HG03565 (cell line): ENCODE measurements around the gene OR5M10.
"Not testable (repeated sequence)": the region's sequence is repeated elsewhere in the genome, so short reads cannot be mapped to it uniquely, and the experiment has no call there.

Source experiments
- ATAC-seq: cut with Tn5 transposase; IDR thresholded peaks from one replicate; pipeline ENCODE4 v1.9.1; 2021; ENCODE audit warnings: mild to moderate bottlenecking, moderate library complexity; ENCODE audit not compliant: unreplicated experiment

OR5M10 gene

DNA sequence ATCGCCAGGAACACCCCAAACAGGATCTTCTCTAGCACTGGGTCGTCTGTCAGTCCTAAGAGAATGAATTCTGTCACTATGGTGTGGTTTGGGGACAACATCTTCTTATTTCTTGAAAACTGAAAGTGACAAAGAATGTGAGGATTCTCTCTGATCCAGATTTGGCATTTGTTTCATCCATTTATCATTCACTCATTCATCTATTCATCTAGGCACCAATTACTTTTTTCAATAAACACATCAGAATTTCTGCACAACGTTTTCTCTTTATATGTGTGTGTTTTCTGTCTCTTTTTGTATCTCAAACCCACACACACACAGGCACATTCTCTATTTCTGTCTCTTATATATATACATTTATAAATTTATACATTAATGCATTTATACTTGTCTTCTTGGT is at the start of gene OR5M10:
OR5M10 (minus strand) TSS at position 101 of the 400 bp plus-strand sequence; CDS start at position 101, 0 bp downstream.
- no peak for ATAC-seq

DNA sequence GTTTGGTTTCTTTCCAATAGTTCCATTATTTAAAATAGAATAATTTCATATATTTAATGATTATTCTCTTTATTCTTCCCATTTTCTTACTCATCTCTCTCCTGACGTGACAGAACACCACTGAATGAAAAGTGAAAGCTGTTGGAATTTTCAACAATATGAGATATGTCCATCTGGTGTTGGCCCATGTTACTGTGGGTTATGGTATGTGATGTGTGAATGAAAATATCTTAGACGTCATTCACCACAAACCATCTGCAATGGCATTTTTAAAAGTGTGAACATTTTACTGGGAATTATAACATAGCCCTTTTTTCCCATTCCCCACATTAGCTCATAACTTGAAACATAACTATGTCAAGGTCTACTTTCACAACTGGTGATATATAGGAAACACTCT is 48.4 kb upstream of the OR5M10 start:
- ATAC-seq: no peak

DNA sequence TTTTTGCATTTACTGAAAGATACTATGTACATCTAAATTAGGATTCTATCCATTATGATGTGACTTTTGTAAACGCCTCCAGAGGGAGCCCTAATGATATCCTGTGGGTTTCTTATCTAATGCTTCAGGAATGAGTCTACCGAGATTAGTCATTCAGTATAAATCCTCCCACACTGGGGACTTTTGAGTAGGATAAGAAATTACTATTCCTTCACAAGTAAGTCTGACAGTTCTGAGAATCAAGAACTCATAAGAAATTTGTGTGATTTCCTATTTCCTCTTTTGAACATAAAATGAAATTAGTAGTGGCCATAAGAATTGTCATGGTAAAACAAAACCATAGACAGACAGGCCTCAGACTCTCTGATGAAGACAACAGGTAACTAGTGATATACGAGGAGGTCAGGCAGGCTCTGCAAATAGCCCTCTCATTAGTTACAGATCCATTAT is 47.2 kb upstream of the OR5M10 start:
- peak; percentile 85 for ATAC-seq

DNA sequence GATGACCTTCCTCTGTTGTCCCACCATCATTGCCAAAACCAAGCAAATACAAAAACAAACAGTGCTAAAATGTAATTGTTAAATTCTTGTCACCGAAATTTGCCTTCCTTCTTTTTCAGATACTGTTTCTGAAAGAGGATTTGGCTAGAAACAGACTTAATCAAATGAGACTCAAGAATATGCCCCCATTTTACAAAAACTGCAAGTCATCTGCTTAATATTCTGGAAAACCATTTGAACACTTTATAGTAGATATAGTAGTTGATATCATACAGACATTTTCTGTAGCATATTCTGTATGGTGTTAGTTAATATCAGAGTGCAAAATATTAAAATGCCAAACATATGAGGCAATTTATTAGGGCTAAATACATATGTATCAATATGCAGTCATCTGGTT is 33.7 kb upstream of the OR5M10 start:
- ATAC-seq: no peak

DNA sequence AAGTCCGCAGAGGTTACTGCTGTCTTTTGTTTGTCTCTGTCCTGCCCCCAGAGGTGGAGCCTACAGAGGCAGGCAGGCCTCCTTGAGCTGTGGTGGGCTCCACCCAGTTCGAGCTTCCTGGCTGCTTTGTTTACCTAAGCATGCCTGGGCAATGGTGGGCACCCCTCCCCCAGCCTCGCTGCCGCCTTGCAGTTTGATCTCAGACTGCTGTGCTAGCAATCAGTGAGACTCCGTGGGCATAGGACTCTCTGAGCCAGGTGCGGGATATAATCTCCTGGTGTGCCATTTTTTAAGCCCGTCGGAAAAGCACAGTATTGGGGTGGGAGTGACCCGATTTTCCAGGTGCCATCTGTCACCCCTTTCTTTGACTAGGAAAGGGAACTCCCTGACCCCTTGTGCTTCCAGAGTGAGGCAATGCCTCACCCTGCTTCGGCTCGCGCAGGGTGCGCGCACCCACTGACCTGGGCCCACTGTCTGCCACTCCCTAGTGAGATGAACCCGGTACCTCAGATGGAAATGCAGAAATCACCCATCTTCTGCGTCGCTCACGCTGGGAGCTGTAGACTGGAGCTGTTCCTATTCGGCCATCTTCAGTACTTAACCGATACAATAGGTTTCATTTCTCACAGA is 14.7 kb upstream of the OR5M10 start:
- not testable (repeated sequence) for ATAC-seq

DNA sequence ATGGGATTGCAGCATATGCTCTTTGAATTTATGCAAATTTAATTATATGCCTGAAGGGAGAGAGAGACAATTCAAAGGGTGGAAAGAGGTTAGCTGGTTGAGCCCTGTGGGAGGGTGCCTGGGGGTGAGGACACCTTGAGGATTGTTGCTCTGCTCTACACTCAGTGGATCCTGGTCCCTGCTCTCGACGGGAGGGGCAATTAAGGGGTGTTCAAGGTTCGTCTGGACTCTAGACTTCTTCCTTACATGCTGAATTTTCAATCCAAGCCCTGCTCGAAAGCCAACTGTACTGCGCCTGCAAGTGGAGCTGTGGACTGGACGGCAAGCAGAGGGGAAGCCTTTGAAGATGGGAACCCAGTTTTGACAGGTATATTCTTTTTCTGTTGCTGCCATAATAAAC is 18.9 kb downstream of the OR5M10 start:
- no peak for ATAC-seq

DNA sequence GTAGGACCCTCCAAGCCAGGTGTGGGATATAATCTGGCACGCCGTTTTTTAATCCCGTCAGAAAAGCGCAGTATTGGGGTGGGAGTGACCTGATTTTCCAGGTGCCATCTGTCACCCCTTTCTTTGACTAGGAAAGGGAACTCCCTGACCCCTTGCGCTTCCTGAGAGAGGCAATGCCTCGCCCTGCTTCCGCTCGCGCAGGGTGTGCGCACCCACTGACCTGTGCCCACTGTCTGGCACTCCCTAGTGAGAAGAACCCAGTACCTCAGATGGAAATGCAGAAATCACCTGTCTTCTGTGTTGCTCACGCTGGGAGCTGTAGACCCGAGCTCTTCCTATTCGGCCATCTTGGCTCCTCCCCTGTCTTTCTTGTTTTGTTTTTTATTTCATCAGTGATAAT is 22.8 kb downstream of the OR5M10 start:
- ATAC-seq: not testable (repeated sequence)

DNA sequence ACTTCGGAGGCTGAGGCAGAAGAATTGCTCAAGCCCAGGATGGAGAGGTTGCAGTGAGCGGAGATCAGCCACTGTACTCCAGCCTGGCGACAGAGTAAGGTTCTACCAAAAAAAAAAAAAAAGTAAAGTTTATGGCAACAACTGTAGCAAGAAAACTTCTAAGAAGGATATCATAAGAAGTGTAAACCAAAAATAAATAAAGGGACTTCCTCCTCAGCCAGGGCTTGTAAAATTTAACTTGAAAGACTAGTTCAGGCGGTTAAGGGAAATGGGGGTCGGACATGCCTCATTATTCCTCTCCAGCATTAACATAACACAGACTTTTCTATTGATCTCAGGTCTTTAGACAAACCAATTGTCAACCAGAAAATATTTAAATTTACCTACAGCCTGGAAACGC is 32.0 kb downstream of the OR5M10 start:
- ATAC-seq: no peak

DNA sequence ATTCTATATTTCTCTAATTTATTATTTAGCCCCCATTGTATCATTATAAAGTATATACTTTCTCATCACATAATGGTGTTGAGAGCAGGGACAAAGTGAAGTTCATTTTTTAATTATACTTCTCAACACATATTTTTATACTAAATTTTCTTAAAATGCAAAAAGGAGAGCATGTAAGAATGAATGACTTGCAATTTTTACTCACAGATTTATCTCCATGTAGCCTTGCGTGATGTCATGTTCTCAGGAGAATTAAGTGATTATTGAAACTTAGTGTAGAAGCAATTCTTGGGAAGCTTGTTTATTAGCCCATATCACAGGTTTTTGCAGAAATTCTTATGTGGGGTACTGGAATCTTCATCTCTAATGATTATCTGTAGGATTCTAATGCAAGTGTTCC is 33.8 kb downstream of the OR5M10 start:
- ATAC-seq: no peak

DNA sequence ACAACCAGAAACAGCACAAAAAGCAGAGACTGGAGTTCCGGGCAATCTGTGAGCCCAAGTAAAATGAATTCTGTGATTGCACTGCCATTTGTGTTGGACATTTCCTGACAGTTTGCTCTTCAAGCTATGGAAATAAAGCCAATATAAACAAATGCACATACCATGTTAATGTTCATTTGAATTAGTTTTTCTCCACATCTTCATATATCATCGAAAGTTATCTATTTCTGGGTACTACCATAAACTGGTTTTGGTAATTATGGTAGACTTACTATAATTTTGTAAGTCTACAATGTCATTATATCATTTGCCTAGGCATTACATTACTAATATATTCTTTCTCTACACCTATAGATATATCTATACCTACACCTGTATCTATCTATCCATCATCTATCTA is 34.4 kb downstream of the OR5M10 start, which contains the start of gene OR5M11:
OR5M11 (minus strand) TSS at position 101 of the 400 bp plus-strand sequence; CDS start at position 101, 0 bp downstream.
- ATAC-seq: no peak

DNA sequence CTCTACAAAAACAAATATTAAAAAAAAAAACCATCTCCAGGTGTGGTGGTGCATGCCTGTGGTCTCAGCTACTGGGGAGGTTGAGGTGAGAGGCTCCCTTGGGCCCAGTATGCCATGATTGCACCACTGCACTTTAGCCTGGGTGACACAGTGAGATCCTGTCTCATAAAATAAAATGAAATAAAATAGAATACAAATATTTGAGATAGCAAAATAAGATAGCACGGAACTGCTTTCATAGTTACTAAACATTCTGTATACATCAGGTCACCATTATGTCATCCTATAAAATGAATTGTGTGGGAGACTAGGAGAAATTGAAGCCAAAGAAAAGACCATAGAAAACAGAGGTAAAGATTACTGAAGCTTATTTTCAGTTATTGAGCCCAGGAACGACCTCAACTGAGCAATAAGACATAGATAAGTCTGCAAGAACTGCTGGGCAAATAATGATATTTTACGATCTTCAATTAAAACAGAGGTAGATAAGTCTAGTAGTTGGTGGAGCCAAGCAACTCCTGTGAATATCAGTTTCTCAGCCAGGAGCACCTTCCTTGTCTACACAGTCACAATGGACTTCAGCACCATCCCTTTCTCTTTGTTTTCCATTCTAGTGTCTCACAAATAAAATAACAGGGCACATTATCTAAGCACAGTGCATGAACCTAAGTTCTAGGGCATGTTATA is 44.3 kb downstream of the OR5M10 start:
- ATAC-seq: no peak

DNA sequence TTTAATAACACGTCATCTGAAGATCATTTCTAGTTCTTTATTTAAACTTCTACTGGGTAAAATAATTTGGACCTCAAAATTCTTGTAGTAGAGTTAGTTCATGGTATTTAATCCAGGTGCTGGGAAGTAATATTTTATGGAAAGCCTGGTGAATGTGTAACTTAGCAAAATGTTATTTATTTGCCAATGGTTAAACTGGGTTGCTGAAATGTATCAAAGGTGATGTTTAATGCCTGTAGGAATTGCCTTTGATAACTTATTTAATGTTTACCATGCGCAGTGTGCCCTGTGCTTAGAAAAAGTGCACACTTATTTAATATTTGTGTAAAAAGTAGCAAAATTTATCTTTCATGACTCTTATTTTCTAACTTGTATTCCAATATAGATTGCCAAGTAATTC is 45.7 kb downstream of the OR5M10 start:
- ATAC-seq: no peak
